Stimulated activated CD4-positive, alpha-beta T cell treated with anti-CD3 and anti-CD28 coated beads, Interleukin-2, amount 100 ng/mL, for 48 hours (primary cell): ENCODE data around the gene RGS9BP.
"Not testable (repeated sequence)": the region's sequence is repeated elsewhere in the genome, so short reads cannot be mapped to it uniquely, and the experiment has no call there.

Source experiments
- DNase-seq, 2 donors: peaks; one replicate each; pipeline ENCODE4 v3.0.0-alpha.2; 2020

The RGS9BP gene

DNA sequence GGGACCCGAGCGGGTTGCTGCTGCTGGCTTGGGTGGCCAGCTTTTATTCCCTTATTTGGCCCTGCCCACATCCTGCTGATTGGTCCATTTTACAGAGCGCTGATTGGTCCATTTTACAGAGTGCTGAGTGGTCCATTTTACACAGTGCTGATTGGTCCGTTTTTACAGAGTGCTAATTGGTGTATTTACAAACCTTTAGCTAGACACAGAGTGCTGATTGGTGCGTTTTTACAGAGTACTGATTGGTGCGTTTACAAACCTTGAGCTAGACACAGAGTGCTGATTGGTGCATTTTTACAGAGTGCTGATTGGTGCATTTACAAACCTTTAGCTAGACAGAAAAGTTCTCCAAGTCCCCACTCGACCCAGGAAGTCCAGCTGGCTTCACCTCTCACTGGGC, 24.5 kb downstream of the RGS9BP start:
- not testable (repeated sequence) for DNase-seq

- DNase-seq = no peak
Observed at GRCh38 chr19:32702010-32702409, 26.4 kb downstream of the RGS9BP start.

DNA sequence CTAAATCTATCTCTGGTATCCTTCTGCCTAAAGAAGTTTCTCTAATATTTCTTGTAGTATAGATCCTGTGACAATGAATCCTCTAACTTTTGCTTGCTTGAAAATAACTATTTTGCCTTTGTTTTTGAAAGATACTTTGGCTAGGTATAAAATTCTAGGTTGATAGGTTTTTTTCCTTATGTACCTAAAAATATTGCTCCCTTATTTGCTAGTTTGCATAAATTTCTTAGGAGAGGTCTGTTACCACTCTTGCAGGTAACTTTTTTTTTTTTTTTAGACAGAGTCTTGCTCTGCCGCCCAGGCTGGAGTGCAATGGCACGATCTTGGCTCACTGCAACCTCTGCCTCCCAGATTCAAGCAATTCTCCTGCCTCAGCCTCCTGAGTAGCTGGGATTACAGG, 28.4 kb downstream of the RGS9BP start:
- not testable (repeated sequence) for DNase-seq

DNA sequence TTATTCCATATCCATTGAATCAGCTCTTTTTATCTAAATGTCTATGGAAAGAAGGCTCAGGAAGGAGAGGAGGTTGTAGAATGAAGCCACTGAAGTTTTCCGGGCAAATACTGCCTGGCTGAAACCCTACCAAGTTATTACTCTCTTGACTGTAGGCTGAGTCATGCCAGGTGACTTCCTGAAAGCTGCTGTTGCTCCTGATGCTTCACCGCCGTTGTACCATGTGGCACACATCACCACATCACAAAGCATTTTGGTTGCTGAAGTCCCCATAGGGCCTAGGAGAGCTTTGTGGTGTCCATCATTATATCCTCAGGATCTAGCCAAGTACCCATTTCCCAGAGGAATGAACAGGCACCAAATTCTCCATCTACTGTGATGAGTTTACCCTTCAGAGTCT, 32.8 kb downstream of the RGS9BP start:
- DNase-seq = peak in 1 of 2 donors; percentile 11

DNA sequence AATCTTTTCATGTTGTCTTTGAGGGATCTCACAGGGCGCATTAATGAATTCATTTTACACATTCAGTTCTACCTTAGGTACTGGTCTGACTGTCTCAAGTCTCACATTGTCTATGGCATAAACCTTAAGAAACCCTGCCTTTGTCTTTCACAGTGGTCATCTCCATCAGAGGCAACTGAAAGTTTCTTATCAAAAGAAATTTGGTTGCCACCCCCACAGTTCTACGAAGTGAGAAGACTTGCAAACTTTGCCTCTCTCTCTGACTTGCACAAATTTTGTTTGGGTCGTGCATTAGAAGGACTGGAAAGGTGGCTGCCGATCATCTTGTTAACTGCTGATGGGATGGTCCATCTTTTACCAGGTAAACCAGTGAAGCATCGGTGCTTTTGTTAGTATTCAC, 33.4 kb downstream of the RGS9BP start:
- no peak for DNase-seq

DNA sequence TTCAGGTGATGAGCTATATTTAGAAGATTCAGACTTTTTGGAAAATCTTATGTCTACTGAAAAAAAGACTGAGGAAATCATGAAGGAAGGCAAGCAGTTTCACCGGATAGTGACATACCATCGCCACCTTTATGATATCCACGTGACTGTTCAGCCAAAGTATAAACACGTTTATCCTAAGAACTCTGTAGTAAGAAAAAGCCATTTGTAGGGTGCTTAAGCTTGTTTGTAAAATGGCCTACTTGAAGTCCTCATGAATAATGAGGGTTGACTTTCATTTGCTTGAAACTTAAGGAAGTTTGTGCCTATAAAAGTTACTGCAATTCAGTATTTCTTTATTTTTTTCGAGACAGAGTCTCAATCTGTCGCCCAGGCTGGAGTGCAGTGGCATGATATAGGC, 36.1 kb downstream of the RGS9BP start:
- DNase-seq = no peak

- not testable (repeated sequence) for DNase-seq
Observed at GRCh38 chr19:32716203-32716602, 40.6 kb downstream of the RGS9BP start.

- no peak for DNase-seq
Observed at GRCh38 chr19:32717496-32717895, 41.8 kb downstream of the RGS9BP start.

GRCh38 chr19:32718286-32718685, 42.6 kb downstream of the RGS9BP start:
- no peak for DNase-seq

DNA sequence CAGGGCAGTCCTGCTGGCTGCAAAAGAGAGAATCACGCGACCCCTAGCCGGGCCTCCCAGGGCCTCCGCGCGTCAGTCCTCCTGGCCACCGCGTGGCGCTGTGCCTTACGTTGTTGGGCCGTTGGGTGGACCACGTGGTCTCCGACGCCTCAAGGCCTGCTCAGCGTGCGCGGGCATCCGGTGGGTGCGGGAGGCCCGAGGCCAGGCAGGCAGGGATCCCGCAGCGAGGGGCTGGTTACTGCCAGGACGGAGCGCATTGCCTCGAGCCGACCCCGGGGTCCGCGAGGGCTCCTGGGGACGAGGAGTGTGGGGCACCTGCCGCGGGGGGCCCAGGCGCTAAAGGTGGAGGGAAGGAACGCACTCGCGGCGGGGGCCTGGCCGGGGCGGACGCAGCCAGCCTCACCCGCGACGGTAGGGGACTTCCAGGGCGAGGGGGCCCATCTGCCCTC, 44.0 kb downstream of the RGS9BP start, which contains the start of gene TDRD12:
TDRD12 (plus strand) TSS at position 157 of the 449 bp plus-strand sequence. CDS start 306 bp downstream, outside the sequence.
- no peak for DNase-seq

DNA sequence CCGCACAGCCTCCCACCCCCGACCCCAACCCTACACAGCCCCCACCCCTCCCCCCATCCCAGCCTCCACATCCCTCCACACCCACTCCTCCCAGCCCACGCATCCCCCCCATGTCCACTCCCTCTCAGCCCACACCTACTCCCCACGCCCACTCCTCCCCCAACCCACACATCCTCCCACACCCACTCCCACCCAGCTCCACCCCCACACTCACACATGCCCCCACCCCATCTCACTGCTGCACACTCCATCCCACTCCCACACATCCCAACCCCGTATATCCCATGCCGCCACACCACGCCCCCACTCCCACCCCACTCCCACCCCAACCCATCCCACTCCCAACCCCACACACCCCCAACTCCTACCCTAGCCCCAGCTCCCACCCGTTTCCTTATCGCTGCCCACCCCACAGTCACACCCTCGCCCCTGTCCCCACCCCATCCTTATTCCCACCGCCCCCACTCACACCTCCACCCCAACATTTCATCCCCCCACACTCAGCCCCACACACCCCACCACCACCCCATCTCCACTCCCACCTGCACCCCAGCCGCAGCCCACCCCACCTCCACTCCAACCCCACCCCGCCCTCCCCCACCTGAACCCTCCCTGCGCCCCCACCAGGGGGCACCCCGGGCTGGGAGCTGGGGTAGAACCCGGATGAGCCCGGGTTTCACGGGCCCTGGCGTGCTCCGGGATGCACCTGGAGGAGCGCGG, 44.7 kb downstream of the RGS9BP start:
- DNase-seq = no peak

DNA sequence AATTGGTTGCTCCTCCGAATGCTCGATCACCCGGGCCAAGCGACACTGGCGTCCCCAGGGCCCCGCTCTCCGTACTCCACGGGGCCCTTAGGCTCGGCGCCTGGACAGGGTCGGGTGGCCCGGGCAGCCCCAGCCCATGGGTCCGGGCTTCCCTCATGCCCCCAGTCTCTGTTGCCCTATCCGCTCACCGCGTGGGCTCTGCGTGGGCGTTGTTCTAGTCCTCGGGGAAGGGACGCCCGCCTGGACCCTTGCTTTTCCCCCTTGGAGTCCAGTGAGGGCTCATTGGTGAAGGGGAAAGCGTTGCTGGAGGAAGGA, 45.2 kb downstream of the RGS9BP start:
- DNase-seq = no peak
